ENCODE results near the gene CYREN. TPM values are rescaled to one million over a fixed set of nuclear protein-coding genes. Genes with fewer than 3 reads are reported as not detected.
"Not testable (repeated sequence)": the region's sequence is repeated elsewhere in the genome, so short reads cannot be mapped to it uniquely, and the experiment has no call there.

The CYREN gene
- total RNA-seq, 1 donor from 2014 or later: 24.0 TPM

- no peak for DNase-seq (ENCODE audit: low spot score)
- intact Hi-C loops (cut with DNase I): no loop called here
Measured at GRCh38 chr7:135143885-135144668, 26.4 kb downstream of the CYREN start.

DNA sequence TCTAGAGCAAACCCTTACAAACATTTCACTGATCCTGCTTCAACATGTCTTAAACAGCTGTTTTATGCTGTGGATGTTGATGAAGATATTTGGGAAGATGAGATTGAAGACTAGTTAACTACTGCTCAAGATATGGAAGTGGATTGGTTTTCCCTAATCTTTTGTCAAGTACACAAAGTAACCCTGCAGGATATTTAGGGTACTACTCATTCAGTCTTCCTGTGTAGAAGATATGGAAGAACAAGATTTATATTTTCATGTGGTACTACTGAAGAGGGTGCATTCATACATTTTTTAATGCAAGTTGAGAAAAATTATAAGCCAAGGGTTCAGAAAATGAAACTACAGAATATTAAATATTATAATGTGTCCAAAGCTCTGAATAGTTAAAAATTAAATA lies 40.9 kb downstream of the CYREN start:
- intact Hi-C loops (cut with DNase I): no loop called here

DNA sequence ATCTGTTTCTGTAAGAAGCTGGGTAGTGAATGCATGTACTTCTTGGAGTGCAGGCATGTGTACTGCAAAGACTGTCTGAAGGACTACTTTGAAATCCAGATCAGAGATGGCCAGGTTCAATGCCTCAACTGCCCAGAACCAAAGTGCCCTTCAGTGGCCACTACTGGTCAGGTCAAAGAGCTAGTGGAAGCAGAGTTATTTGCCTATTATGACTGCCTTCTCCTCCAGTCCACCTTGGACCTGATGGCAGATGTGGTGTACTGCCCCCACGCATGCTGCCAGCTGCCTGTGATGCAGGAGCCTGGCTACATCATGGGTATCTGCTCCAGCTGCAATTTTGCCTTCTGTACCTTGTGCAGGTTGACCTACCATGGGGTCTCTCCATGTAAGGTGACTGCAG lies 41.6 kb downstream of the CYREN start:
- intact Hi-C loops (cut with DNase I): no loop called here
- DNase-seq (ENCODE audit: low spot score): no peak

More for the DNA sequence above, 40.9 kb downstream of the CYREN start:
- no peak for DNase-seq (ENCODE audit: low spot score)

- intact Hi-C loops (cut with DNase I); DNase-seq (ENCODE audit: low spot score): not testable (repeated sequence)
Measured at GRCh38 chr7:135124631-135125030, 45.9 kb downstream of the CYREN start.

DNA sequence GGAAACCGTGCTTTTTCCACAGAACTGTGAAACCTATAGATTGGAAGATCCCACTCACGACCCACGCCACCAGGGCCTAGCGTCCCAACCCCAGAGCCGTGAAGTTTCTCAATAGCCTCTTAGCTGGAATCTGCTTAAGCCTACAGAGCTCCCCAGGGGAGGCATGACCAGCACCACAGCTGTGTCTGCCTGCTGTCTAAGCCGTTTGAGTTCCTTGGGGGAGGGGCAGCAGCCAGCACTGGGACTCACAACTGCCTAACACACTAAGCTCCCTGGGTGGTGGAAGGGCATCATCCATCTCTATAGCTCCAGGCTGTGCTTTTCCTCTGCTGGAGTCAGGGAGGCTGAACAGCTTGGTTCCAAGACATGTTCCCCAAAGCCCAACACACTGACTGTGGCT lies 48.6 kb downstream of the CYREN start:
- intact Hi-C loops (cut with DNase I): no loop called here
- no peak for DNase-seq (ENCODE audit: low spot score)

GRCh38 chr7:135117096-135117495 lies 53.4 kb downstream of the CYREN start:
- no peak for DNase-seq (ENCODE audit: low spot score)
- intact Hi-C loops (cut with DNase I): no loop called here

Small RNA genes within 50 kb of the gene (microRNA-seq; reads per million reads assigned to microRNA genes)
- not detected for gene MIR6509

Other genes starting within 250 kb of the CYREN start
- gene AGBL3, start 184.2 kb downstream of the CYREN start, total RNA-seq: 1.4 TPM
- 15.2 TPM for gene TMEM140, start 22.6 kb downstream of the CYREN start, total RNA-seq
- 5.2 TPM for gene WDR91, start 40.8 kb upstream of the CYREN start, total RNA-seq
- gene STRA8, start 63.1 kb upstream of the CYREN start, total RNA-seq: not detected